Right cardiac atrium (tissue), 5 donors: ENCODE measurements around the gene CCDC92. TPM values are rescaled to one million over a fixed set of nuclear protein-coding genes. Genes with fewer than 3 reads are reported as not detected.

Experiments
- ATAC-seq, 2 donors: fragments of 200-7000 bp; cut with Tn5 transposase; one replicate each; pipeline versions ENCODE4 v1.8.0 to v1.9.1; 2020; ENCODE audit warnings: moderate library complexity in 2 of 2, mild to moderate bottlenecking in 1 of 2
- DNase-seq, 3 donors: peaks; one replicate each; pipeline ENCODE4 v3.0.0-alpha.2; 2020
- H3K27ac ChIP-seq: one replicate; pipeline ENCODE4 v1.5.1; 2013; ENCODE audit warnings: mild to moderate bottlenecking, low read length, control low read depth, moderate library complexity
- H3K27me3 ChIP-seq: one replicate; pipeline ENCODE4 v1.6.1; 2013; ENCODE audit not compliant: control insufficient read depth, insufficient read depth
- H3K4me1 ChIP-seq: one replicate; pipeline ENCODE4 v1.6.1; 2013; ENCODE audit warnings: low read length; ENCODE audit not compliant: control insufficient read depth, insufficient read depth
- H3K4me3 ChIP-seq: one replicate; pipeline ENCODE4 v1.5.1; 2013; ENCODE audit warnings: low read length, control low read depth
- H3K9me3 ChIP-seq: one replicate; pipeline ENCODE4 v1.6.1; 2013; ENCODE audit warnings: low read length; ENCODE audit not compliant: control insufficient read depth
- WGBS: extraction: QIAGEN DNeasy Blood & Tissue Kit; methylation state at CpG from one replicate; pipeline ENCODE4 v1.1.7; 2013; 5-methylcytosine and 5-hydroxymethylcytosine counted together
- intact Hi-C, 4 donors: fragments of 100-400 bp; cut with DNase I; formaldehyde crosslinking; loops; one replicate each; pipeline versions ENCODE4 v1.11.0 to v1.14.0; 2022 to 2023
- long read RNA-seq, 4 donors: library from polyadenylated mRNA; unstranded; transcript quantifications; one replicate each; pipeline ENCODE4 v2.0.0, GENCODE V29; 2020 to 2021
- polyA plus RNA-seq: library from polyadenylated mRNA; stranded (reverse); fragments of 200-250 nt; gene quantifications from one replicate; pipeline ENCODE4 v1.2.3, GENCODE V29; 2013
- total RNA-seq, 4 donors: library from RNA; stranded (reverse); fragmentation: NEBNext Ultra II Directional; extraction: Animal tissue kit (Norgen Biotek cat#: 25700); gene quantifications; one replicate each; pipeline ENCODE4 v1.2.1, GENCODE V29; 2021
- donor health status: healthy with polysubstance abuse.
- donor health status: DM: no; HTN: yes; CAD: no.
- donor health status: DM: no; HTN: no; CAD: no.
- donor health status: DM: no; HTN: yes; CAD: no; lungs with severe emphysema.
- donor health status: DM: yes; HTN: yes; CAD: no.

The CCDC92 gene, protein sequence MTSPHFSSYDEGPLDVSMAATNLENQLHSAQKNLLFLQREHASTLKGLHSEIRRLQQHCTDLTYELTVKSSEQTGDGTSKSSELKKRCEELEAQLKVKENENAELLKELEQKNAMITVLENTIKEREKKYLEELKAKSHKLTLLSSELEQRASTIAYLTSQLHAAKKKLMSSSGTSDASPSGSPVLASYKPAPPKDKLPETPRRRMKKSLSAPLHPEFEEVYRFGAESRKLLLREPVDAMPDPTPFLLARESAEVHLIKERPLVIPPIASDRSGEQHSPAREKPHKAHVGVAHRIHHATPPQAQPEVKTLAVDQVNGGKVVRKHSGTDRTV
- total RNA-seq = 10 to 100 TPM; 47.5 to 64.4 (median 52.4) TPM
- polyA plus RNA-seq = 80.0 TPM
- long read RNA-seq, donor 1, full-length matches to known transcripts = 168 of 243 reads
- long read RNA-seq, donor 1, partial matches to known transcripts = 2 of 243 reads
- long read RNA-seq, donor 1, other reads (novel, unspliced or antisense) = 73 of 243 reads
- long read RNA-seq, donor 2, transcript CCDC92-201 (5 exons, 2,787 nt) = major isoform, 56 of 78 reads
- long read RNA-seq, donor 2, transcript CCDC92-209 (4 exons, 1,790 nt) = minor isoform, 7 of 78 reads
- long read RNA-seq, donor 2, partial matches to known transcripts = 0 of 78 reads
- long read RNA-seq, donor 2, other reads (novel, unspliced or antisense) = 15 of 78 reads
- long read RNA-seq, donor 3, full-length matches to known transcripts = 32 of 95 reads
- long read RNA-seq, donor 3, partial matches to known transcripts = 1 of 95 reads
- long read RNA-seq, donor 3, other reads (novel, unspliced or antisense) = 62 of 95 reads
- long read RNA-seq, donor 4, full-length matches to known transcripts = 56 of 86 reads
- long read RNA-seq, donor 4, partial matches to known transcripts = 0 of 86 reads
- long read RNA-seq, donor 4, other reads (novel, unspliced or antisense) = 30 of 86 reads

DNA sequence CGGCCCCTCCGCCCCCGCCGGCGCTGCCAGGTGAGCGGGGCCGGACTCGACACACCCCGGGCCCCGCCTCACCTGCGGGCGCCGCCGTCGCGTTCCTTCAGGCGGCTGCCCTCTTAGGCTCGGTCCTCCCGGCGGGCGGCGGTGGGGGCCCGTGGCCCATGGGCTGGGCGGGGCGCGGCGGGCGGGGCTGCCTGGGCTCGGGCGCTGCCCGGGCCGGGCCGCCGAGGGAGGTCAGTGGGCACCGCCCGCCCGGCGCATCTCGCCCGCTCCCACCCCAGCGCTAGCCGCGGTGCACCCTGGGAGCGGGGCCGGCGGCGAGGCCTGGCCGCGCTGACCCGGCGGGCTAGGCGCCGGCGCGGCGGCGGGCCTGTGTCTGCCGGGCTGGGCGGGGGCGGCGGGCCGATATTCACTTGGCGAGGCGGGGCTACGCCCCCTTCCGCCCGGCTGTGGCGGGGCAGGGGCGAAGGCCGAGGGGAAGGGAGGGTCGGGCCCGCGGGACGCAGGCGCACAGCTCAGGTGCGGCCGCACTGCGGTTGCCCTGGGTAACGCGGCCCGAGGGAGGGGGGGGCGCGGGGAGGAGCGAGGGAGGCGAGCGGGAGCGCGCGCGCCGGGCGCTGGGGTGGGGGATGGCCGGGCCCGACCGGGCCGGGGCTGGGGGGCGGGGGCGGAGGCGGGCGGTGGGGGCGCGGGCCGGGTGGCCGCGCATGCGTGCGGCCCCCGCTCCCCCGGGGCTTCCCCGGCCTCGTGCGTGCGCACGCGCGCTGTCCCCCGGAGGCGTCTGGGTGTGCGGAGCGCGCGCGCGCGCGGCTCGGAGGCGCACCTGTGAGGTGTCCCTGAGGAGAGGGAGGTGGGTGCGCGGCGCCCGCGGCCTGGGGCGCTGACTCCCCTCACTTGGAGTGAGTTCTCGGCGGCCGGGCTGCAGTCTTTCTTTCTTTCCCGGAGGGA lies at the start of gene CCDC92, which contains the start of gene ZNF664:
CCDC92 (minus strand) TSS at position 375 of the 945 bp plus-strand sequence. CDS start 28,526 bp downstream, outside the sequence.
ZNF664 (plus strand) TSS at position 759 of the 945 bp plus-strand sequence. CDS start 38,930 bp downstream, outside the sequence.
- intact Hi-C loops = no loop called here
- Histone ChIP-seq H3K27me3 (no peaks in the 10 kb centered on the region), H3K9me3 (no peaks in the 10 kb centered on the region), H3K27ac (peak within 1 kb of the TSS; percentile 77), H3K4me3 (peak within 1 kb of the TSS; percentile 97), H3K4me1 (peaks cover 2% of the 10 kb centered on the region)
- ATAC-seq (peak; percentile 94 to 95), DNase-seq (peak; percentile 92 to 97 (median 97))
- under 1% methylated on average over 135 of the region's 138 CpGs for WGBS

DNA sequence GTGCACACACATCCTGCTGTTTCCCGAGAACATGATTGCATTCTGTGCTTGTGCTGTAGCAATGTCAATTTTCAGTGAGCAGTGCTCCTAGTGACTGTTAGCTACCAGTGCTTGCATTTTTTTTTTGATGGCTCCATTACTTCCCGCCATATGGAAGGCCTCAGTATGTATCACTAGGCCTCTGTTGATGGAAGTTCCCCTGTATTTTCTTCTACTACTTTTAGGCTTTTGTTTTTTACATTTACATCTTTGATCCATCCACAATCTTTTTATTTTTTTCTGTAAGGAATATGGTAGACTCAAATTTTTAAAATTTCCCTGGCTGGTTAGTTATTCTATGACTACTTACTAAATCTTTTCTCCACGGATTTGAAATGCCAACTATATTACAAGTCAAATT lies 49.5 kb upstream of the CCDC92 start:
- Histone ChIP-seq H3K4me3 (no peak overlapping the region), H3K9me3 (no peaks in the 10 kb centered on the region), H3K27me3 (no peaks in the 10 kb centered on the region), H3K4me1 (peaks cover 7% of the 10 kb centered on the region), H3K27ac (no peak overlapping the region)
- ATAC-seq (no peak), DNase-seq (no peak)
- intact Hi-C loops = no loop called here
- 93% methylated on average over 3 of the region's 3 CpGs for WGBS

DNA sequence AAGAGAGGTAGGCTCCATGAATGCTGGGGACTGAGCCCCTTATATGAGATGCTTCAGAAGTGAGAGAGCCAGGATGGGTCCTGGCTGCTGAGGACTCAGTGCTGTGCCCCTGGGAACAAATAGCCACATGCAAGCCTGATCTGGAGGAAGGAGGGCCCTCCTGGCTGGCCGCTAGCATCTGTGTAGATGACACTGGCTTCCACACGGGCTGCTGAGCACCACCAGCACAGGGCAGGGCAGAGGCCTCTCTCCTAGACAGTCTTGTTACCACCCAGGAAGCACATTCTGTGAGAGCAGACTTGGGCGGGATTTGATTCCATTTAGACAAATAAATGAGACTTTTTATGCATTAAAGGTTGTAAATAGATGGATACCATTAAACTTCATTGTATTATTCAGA lies 48.4 kb upstream of the CCDC92 start:
- H3K4me1 ChIP-seq = peaks cover 3% of the 10 kb centered on the region
- DNase-seq (peak in 2 of 3 donors; percentile 40 to 47), ATAC-seq (peak; percentile 17 to 34)
- WGBS = 70% methylated on average over 3 of the region's 3 CpGs
- intact Hi-C loops = no loop called here
- H3K4me3 ChIP-seq = no peak overlapping the region
- H3K27me3 ChIP-seq = no peaks in the 10 kb centered on the region
- no peaks in the 10 kb centered on the region for H3K9me3 ChIP-seq
- peak overlapping the region; percentile 77 for H3K27ac ChIP-seq

DNA sequence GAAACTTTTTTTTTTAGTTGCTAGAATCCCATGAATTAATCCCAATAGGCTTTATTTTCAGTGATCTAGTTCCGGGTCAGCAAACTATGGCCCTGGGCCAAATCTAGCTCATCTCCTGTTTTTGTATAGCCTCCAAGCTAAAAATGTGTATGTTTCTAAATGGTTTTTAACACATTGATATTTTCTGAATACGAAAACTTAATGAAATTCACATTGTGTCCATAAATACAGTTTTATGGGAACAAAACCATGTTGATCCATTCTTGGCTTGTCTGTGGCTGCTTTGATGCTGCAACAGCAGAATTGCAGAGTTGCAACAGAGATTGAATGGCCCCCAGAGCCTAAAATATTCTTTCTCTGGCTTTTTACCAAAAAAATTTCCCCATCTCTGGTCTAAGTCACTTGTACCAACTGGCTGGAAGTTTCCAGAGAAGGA lies 47.9 kb upstream of the CCDC92 start:
- H3K4me1 ChIP-seq = peaks cover 3% of the 10 kb centered on the region
- no peaks in the 10 kb centered on the region for H3K9me3 ChIP-seq
- DNase-seq = no peak
- WGBS = 57% methylated on average over 2 of the region's 2 CpGs
- peak; percentile 47 to 61 for ATAC-seq
- no peak overlapping the region for H3K27ac ChIP-seq
- no peak overlapping the region for H3K4me3 ChIP-seq
- H3K27me3 ChIP-seq = no peaks in the 10 kb centered on the region
- intact Hi-C loops = no loop called here

DNA sequence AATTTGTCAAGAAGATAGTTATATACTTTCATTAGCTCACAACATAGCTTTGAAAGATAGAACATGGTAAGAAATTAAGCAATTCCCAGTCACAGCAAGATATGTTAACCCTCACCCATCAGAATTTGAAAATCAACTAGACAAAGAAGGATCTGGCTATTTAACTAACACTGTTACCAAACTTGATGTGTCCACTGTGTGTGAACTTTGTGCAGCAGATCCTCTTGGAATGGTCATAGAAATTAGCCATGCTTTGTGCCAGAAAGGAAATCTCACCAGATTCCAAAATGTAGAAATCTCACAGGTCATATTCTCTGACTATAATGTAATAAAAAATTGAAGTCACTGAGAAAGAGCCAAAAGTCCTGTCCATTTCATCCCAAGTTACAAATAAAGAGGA lies 46.5 kb upstream of the CCDC92 start:
- intact Hi-C loops = no loop called here
- Histone ChIP-seq H3K9me3 (no peaks in the 10 kb centered on the region), H3K27me3 (no peaks in the 10 kb centered on the region), H3K4me3 (no peak overlapping the region), H3K27ac (peak overlapping the region; percentile 59), H3K4me1 (peaks cover 3% of the 10 kb centered on the region)
- no peak for DNase-seq
- ATAC-seq = peak in 1 of 2 donors; percentile 17

DNA sequence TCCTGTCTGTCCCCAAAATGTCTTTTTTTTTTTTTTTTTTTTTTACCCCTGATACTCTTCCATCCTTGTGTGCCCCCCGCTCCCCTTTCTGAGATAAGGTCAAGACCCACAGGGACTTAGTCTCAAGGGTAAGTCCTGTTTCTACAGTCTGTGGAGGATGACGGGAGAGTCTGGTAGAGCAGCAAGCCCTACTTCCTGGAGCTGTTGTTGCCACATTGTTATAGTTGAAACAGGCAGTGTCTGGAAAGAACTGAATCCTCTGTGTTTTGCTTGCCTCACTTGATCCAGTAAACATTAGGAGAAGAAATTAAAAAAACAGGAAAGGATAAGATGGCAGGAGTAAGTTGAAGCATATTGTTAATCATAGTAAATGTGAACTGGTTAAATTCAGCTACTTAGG lies 45.9 kb upstream of the CCDC92 start:
- DNase-seq (no peak), ATAC-seq (peak; percentile 31 to 46)
- H3K27me3 ChIP-seq = no peaks in the 10 kb centered on the region
- H3K4me1 ChIP-seq = peaks cover 3% of the 10 kb centered on the region
- intact Hi-C loops = no loop called here
- H3K4me3 ChIP-seq = no peak overlapping the region
- no peak overlapping the region for H3K27ac ChIP-seq
- WGBS = 64% methylated on average over 2 of the region's 2 CpGs
- no peaks in the 10 kb centered on the region for H3K9me3 ChIP-seq

DNA sequence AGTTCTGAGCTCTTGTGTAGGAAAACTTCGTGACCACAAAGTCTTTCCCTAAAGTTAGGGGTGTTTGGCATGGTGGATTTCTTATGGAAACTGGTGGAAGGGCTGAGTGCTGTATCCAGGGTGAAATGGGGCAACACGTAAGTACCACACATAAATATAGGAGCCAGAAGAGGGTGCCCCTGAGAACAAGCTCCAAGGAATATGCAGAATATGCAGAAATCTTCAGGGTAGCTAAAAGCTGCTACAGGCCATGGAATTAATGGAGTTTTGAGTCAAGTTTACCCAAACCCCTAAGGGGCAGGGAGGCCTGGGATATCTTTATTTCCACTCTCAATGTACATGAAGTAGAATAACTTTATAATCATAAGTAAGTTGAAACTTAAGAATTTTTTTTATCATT lies 44.4 kb upstream of the CCDC92 start:
- intact Hi-C loops = no loop called here
- Histone ChIP-seq H3K4me1 (peaks cover 3% of the 10 kb centered on the region), H3K27me3 (no peaks in the 10 kb centered on the region), H3K4me3 (no peak overlapping the region), H3K27ac (no peak overlapping the region), H3K9me3 (no peaks in the 10 kb centered on the region)
- WGBS = 97% methylated on average over 2 of the region's 2 CpGs
- no peak for DNase-seq
- no peak for ATAC-seq

DNA sequence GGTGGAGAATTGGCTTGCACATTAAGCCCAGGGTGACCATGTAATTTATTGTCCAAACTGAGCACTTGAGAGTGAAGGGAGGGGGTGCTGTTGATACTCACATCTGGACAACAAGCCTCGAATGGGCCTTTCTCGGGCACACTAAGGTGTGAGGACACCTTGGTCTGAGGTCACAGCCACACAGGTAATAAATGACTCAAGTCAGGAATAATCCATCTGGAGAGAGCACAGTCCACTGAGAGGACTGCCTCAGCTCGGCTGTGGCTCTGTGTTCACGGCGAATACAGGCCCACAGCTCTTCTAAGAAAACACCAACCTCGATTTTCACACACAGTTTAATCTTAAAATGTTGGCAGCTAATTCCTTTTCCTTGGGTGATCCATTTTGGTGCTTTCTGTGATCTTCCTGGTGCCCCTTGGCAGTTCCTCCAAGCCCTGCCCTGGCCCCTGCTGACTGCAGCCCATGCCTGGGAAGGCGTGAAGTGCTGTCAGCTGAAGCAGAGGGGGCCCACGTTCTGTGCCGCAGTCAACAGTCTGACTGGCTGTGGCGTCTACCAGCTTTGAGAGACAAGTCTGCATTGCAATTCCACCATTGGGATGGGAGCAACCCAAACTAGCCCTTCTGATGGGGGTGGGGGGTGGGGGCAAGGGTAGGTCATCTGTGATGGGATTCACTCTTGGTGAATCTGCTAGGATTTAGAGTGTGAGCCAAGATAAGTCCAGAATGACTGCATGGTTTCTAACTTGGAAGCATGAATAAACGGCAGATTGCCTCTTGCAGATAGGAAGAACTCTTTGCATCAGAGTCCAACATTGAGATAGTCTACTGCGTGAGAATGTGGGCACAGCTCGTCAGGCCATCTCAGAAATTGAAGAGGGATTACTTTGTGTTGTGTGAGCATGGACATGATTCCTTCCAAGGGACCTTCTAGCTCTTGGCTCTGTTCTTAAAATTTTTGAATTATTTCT lies 43.1 kb upstream of the CCDC92 start:
- Histone ChIP-seq H3K27ac (peak overlapping the region; percentile 67), H3K4me1 (peaks cover under 1% of the 10 kb centered on the region), H3K4me3 (no peak overlapping the region), H3K9me3 (no peaks in the 10 kb centered on the region), H3K27me3 (no peaks in the 10 kb centered on the region)
- intact Hi-C loops = no loop called here
- WGBS = 62% methylated on average over 13 of the region's 13 CpGs
- no peak for DNase-seq
- no peak for ATAC-seq

DNA sequence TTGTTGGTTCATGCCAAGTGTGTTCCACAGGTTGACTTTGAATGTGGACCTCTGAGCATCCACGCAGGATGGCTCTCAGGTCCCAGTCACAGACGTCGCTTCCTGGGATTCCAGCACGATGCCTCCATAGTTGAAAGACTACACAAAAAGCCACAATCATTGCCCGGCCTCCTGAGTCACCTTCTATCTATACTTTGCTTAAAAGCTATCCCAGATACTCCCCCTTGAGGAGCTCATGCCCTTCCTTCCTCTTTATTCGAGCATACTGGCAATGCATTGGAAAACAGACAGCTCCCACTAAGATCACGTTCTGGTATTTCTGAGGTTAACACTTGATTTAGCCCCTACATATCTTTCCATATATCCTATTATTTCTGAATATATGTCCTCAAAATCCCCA lies 40.4 kb upstream of the CCDC92 start:
- peaks cover 7% of the 10 kb centered on the region for H3K4me1 ChIP-seq
- H3K27ac ChIP-seq = no peak overlapping the region
- 87% methylated on average over 7 of the region's 7 CpGs for WGBS
- no peaks in the 10 kb centered on the region for H3K27me3 ChIP-seq
- H3K9me3 ChIP-seq = no peaks in the 10 kb centered on the region
- ATAC-seq (no peak), DNase-seq (no peak)
- intact Hi-C loops = no loop called here
- H3K4me3 ChIP-seq = no peak overlapping the region
